T-helper 9 cell (primary cell): ENCODE measurements around the gene UNC13D.
"Not testable (repeated sequence)": the region's sequence is repeated elsewhere in the genome, so short reads cannot be mapped to it uniquely, and the experiment has no call there.

Experiments used
- DNase-seq: peaks from one replicate; pipeline ENCODE4 v3.0.0-alpha.2; 2020

Gene UNC13D

DNA sequence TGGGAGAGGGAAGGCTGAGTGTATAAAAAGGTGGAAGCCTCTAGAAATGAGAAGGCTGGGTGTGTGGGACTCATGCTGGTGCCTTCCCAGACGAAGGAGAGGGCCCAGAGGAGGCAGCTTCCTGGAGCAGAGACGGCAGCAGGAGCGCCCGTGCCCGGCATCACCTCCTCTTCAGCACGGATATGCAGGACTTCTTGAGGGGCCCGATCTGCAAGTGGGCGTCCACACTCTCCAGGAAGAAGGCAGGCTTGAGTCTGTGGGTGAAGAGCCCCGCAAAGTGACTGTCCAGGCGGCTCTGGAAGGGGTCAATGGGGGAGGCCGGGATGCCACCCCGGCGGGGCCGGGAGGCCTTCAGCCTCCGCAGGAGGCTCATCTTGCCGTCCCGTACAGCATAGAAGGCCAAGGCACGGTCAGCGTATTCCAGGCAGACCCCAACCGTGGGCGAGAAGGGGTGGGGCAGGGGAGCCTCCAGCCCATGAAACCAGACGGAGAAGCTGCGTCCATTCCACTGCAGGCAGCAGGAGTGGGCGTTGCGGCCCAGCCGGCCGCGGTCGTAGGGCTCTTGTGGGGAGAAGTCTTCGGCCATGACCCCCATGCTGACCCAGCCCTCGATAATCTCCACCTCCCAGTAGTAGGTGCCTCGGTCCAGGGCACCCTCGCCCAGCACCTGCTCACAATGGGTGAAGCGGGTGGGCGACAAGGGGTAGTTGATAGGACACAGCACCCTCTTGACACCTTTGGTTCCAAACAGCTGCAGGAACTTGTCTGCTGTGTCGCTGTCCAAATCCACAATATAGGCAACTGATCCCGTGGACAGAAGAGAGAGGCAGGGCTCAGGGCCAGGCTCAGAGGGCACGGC is 30.3 kb upstream of the UNC13D start:
- DNase-seq, result no peak

DNA sequence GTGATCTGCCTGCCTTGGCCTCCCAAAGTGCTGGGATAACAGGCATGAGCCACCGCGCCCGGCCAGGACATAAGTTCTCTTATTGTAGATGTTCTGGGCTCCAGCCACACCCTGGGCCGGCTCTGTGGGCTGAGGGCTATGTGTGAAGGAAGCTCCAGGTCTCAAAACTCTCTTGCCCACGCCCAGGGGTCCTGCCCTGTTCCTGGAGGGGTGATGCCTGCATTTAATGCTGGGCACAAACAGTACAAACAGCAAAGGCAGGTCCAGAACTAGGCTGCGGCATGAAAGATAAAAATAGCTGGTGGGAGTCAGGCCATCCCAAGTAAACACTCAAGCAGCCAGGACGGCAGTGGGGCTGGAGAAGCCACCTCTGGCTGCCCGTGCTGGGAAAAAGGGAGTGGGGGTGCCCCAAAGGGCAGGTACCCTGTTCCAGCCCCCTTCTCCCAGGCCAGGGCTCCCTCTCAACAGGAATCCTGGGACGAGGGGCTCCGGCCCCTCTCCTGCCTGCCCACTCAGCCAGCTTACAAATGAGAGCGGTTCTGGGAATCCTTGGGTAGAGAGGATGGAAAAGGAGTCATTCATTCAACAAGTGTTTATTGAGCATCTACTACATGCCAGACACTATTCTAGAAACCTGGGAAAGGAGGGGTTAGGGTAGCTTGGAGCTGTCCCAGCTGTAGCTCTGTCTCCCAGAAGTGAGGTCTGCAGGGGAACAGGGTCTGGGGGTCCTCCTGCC is 29.6 kb upstream of the UNC13D start:
- no peak for DNase-seq

DNA sequence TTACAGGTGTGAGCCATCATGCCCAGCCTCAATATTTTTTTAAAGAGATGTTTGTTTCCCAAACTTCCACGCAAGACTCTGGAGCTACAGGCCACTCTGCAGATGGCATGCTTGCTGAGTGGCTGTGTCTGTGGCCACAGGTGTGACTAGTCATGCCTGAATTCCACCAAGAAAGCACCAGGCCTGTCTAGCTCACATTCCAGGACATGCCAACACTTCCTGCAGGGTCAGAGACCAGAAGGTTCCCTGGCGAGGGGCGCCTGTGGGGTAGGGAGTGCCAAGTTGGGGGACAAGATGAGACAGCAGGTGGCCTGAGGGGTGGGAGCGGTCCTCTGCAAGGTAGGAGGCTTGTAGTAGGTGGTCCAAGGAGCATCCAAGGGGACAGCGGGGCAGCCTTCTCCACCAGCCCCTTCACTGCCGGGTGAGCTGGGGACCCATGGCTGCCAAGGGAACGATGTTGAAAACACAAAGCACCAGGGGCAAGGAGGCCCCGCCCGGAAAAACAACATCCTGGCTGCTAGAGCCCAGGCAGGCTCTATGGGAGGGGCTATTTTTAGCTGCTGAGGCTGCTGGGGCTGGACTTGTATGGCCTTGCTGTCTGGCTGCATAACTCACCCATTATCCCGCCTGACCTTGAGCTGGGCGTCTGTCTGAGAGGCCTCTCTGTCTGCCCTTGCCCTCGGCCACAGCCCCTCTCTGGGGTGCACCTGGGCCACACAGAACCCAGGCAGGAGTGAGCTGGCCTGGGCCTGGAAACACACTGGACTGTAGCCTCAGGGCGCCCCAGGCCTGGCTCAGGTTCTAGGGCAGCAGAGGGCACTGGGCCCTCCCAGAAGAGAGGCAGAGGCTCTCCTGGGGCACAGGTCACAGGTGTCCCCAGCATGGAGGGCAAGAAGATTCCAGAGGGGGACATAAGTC is 28.5 kb upstream of the UNC13D start:
- DNase-seq, result peak; percentile 41

DNA sequence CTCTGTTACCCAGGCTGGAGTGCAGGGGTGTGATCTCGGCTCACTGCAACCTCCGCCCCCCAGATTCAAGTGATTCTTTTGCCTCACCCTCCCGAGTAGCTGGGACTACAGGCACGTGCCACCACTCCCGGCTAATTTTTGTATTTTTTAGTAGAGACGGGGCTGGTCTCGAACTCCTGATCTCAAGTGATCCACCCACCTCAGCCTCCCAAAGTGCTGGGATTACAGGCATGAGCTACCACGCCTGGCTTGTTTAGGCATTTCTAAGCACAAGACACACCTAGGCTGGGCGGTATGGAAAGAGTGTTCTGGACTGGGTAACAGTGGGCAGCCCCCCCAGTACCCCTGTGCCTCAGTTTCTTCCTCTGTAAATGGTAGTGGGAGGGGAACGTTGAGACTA is 26.0 kb upstream of the UNC13D start:
- not testable (repeated sequence) for DNase-seq

DNA sequence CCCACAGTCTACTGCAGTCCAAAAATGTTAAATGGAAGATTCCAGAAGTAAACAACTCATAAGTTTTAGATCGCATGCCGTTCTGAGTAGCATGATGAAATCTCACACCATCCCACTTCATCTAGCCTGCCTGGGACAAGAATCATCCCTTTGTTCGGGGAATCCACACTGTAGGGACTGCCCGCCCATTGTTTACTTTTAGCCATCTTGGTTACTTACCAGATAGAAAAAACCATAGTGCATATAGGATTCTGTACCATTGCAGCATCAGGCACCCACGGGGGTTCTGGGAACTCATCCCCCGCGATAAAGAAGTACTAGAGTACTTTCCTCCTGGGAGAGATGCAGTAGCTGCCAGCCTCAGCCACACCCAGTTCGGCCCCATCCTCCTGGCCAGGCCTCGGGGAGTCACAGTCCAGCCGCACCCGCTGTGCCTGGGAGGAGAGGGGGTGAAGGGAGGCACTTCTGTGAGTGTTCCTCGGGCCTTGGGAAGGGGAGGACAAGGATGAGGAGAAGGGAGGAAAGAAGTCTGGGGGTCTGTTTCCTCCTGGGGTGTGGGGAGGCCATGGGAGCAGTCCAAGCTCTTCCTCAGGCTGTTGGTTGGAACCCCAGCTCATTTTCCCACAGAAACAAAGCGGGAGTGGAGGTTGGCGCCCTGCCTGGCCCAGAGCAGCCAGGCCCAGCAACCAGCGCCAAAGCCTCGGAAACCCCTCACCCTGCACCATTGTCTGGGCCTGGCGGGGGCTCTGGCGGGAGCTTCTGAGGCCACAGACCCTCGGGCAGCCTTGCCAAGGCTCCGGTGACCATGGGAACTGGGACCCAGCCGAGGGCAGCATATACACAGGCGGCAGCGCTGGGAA is 25.3 kb upstream of the UNC13D start:
- DNase-seq, result no peak

DNA sequence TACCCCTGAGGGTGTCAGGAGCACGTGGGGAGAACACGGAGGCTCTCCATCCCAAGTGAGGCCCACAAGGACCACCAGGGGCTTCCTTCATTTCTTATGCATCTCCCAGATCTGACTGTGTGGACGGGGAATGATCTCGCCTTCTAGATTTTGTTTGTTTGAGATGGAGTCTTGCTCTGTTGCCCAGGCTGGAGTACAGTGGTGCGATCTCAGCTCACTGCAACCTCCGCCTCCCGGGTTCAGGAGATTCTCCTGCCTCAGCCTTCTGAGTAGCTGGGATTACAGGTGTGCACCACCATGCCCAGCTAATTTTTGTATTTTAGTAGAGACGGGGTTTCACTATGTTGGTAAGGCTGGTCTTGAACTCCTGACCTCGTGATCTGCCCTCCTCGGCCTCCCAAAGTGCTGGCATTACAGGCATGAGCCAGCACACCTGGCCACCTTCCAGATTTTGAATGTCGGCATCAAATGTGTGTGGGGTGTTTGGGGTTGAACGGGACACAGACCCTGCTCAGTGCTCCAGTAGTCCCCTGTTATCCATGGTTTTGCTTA is 24.6 kb upstream of the UNC13D start:
- not testable (repeated sequence) for DNase-seq

DNA sequence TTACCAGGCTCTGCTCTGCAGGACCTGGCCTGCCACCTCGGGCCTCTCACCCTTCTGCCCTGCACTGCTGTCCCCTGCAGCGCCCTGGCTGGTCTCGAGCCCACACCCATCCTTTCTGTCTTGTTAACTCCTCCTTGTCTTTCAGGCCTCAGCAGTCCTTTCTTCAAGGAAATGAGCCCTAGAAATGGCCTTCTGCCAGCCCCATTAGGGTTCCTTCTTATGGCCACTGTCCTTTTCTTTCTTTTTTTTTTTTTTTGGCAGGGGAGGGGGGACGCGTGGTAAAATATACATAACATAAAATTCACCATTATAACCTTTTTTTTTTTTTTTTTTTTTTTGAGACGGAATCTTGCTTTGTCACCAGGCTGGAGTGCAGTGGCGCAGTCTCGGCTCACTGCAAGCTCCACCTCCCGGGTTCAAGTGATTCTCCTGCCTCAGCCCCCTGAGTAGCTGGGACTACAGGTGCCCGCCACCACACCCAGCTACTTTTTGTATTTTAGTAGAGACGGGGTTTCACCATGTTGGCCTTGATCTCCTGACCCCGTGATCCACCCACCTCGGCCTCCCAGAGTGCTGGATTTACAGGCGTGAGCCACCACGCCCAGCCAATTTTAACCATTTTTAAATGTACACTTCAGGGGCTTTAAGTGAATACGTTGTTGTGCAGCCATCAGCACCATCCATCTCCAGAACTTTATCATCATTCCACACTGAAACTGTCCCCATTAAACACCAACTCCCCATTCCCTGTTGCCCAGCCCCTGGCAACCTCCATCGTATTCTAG is 21.4 kb upstream of the UNC13D start:
- DNase-seq, result not testable (repeated sequence)

DNA sequence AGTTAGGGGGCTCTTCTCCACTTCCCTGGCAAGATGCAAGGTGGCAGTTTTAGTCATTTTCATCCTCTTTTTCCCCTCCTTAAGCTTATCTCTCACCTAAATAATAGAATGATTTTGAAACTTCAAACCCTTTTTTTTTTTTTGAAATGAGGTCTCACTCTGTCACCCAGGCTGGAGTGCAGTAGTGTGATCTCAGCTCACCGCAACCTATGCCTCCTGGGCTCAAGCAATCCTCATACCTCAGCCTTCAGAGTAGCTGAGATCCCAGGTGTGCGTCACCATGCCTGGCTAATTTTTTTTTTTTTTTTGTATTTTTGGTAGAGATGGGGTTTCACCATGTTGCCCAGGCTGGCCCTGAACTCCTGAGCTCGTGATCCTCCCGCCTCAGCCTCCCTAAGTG is 20.7 kb upstream of the UNC13D start:
- DNase-seq, result not testable (repeated sequence)

DNA sequence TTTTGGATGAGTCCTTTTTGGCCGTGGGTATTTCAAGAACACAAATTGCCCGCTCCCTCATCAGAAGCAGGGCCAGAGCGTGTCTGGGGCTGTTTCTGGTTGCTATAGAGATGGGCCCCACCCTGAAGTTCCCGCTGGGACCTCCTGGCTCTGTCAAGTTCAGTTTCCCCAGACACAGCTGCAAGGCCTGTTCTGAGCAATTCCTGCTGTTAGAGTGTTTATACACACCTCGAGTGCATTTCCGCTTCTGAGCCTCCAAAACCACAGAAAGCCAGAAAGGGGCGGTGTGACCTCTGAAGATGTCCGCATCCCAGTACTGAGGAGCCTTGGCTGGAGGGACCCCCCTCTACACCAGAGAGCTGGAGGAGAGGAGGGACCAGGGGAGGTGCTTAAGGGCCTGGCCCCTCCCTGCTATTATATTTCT is 20.3 kb upstream of the UNC13D start:
- no peak for DNase-seq

DNA sequence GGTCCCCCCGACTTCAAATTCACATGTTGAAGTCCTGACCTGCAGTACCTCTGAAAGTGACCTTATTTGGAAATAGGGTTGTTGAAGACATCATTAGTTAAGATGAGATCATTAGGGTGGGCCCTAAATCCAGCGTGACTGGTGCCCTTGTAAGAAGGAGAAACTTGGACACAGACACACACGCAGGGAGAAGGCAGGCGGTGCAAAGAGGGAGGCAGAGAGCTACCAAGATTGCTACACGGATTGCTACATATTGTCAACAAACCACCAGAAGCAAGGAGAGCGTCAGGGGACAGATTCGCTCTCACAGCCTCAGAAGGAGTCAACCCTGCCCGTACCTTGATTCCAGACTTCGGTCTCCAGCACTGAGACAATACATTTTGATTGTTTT is 17.7 kb upstream of the UNC13D start:
- DNase-seq, result no peak

DNA sequence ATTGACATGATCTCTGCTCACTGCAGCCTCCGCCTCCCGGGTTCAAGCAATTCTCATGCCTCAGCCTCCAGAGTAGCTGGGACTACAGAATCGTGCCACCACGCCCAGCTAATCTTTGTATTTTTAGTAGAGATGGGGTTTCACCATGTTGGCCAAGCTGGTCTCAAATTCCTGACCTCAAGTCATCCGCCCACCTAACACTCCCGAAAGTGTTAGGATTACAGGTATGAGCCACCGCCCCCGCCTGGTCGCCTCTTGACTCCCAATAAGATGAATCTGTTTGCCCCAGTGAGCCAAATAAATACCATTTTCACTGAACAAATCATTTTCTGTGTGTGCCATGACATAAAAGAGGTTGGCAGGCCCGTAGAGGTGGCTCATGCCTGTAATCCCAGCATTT is 15.2 kb upstream of the UNC13D start:
- not testable (repeated sequence) for DNase-seq

DNA sequence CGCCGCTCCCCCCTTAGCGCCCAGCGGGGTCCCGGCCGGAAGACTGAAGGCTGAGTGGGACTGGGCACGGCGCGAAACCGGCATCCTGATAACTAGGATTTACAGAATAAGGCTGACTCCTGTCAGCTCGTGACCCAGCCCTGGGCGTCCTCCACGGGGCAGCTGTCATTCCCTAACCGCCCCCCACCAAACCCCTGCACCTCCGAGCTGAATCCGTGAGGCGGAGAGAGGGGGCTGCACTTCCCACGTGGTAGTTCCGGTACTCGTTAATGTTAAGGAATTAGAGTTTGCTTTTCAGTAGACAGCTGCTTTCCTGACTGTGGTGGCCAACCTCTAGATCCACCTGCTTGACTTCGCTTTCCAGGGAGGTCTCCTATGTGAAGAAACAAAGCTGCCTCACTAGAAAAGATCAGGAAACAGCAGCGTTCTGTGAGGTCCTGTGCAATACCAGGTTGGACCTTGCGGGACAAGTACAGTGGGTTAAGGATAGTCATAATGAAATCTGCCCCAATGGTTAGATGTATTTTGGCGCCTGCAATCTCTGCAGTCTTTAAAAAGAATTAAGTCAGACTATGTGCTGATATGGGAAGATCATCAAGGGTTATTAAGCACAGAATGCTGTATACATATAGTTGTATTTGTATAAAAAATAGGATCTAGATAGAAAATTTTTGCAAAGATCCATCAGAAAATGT is 12.0 kb upstream of the UNC13D start:
- no peak for DNase-seq

DNA sequence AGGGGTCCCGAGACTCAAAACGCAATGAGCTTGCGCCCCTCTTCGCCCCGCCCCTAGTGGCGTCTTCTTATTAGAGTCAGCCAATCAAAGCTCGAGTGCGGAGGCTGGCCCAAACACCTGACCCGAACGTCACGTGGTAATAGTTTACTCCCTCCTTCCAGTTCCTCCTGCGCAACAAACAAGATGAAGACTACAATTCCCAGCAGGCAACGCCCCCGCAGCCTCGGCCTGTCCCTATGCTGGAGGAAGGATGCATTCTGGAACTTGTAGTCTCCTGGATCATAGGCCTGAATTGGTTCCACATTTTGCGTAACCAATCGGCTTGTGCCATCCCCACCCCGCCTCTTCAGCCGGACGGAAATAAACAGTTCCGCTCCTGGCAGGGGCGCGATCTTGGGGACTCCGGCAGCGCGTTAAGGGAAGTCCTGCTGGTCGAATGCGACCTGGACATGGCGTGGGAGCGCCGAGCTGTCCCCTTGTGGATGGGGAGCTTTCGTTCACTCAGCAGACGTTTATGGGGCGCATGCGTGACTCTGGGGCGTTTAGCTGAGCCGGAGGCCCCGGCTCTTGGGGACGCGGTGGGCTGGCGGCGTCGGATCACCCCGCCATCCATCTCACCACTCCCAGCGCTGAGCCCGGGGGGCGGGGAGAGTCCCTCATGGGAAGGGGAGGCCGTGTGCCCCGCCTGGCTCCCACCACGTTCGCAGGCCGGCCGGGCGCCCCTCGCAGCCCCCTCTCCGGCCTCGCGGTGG is 11.3 kb upstream of the UNC13D start, which contains the start of gene WBP2:
Gene WBP2 (minus strand): TSS at position 26 of the 752 bp plus-strand sequence. CDS start 38 bp downstream, outside the sequence.
- DNase-seq, result peak; percentile 94

DNA sequence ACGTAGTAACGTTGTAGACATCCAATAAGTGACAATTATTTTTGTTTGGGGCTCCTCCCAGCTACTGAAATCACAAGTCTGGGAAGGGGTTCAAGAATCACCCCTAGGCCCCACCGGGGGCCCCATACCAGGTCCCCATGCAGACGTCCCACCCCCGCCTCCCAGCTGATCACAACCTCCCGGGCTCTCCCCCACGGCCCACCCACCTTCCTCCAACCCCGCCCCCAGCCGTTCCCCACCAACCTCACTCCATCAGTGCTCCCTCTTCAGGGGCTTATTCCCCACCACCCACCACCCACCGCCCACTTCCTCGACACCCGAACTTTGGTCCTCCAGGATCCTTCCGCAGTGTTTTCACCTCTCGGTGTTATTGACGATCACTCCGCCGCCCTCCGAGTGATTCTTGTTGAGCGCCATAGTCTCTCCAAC is 10.7 kb upstream of the UNC13D start:
- no peak for DNase-seq

DNA sequence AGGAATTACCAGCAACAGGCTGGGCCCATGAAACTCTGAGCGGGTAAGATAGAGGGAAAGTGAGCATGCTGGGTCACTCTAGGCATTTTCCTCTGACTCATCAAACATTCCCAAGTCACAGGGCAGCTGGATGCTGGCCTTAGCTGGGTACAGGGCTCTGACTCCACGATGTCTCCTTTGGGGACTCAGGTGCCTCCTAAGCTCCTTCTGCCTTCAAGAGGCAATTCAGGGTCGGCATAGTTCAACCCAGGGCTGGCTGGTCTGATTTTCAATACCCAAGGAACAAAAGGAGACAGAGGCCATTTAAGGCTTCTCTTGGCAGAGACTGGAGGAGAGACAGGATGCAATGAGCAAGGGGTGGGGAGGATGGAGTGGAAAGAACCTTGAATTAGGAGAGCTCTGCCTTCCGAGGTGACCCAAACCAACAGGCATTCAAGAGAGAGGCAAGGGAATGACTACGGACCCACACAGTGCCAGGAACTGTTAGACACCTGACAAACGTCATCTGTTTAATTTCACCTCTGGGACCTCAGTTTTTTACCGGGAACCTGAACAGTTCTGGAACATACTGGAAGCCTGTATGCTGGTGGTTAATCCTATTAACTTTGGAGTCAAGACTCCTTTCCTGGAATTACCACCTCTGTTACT is 10.0 kb upstream of the UNC13D start:
- no peak for DNase-seq

DNA sequence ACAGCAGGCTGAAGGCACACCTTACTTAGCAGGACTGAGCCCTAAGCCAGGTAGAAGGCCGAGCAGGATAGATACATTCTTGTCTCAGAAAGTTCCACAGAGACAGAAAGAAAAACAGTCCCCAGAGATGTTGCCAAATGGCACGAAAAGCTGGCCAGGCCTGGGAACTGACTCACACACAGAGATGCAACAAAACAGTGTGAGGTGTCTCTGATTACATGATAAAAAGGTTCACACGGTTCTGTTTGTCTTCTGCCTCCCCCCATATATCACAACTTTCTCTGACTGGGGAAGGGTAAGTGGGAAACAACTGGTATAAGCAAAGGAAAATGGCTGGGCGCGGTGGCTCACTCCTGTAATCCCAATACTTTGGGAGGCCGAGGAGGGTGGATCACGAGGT is 9.2 kb upstream of the UNC13D start:
- DNase-seq, result no peak

DNA sequence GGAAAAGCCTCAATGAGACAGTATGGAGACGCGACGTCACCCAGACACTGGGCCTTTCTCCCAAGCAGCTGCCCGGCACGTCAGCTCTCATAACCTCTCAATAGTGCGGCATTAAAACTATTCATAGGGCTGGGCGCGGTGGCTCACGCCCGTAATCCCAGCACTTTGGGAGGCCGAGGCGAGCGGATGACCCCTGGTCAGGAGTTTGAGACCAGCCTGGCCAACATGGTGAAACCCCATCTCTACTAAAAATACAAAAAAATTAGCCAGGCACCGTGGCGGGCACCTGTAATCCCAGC is 7.4 kb upstream of the UNC13D start:
- not testable (repeated sequence) for DNase-seq

DNA sequence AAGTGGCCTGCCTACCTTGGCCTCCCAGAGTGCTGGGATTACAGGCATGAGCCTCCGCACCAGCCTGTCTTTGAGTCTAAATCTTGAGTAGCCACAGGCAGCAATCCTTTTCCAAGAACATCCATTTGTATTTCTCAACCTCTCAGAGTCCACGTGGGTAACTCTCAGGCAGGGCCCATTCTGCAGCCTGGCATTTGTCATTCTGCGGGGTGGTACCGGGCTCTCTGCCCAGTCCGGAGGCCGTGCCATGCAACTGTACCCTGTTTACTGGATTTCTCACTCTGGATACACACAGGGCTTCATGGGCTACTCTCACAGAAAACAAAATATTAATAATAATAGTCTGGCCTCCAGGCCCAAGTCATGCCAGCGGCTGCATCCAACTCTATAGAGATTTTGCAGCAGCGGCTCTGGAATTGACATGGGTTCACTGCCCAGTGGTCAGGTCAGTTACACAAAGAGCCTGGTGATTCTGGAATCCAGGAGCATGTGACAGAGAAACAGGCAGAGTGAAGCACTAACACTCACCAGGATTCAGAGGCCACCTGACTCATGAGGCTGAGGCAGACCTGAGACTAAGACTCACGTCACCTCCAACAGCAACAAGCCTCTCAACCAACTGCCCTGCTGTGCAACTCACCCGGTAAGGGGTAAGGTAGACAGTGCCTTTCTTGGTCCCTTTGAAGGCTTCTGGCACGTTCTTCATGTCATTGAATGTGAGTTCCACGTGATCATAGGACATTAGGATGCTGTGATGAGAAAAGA is 6.9 kb upstream of the UNC13D start:
- DNase-seq, result no peak
